OCI-LY3 (cell line): Measurements from ENCODE around the gene SNX33.

Source experiments
- EZH2phosphoT487 ChIP-seq: fragments of 200-600 bp; shearing (Covaris generic); IDR thresholded peaks from 2 replicates; pipeline ENCODE4 v1.6.1; 2018; ENCODE audit warnings: antibody characterized with exemption, mixed run types, low read depth
- TF ChIP-seq, protein P1 (sequence below): fragments of 200-600, 300-600 bp; sonication (generic); IDR thresholded peaks from 2 replicates; pipeline ENCODE4 v1.5.1; 2014; ENCODE audit warnings: antibody characterized with exemption, low read length, low read depth

DNA sequence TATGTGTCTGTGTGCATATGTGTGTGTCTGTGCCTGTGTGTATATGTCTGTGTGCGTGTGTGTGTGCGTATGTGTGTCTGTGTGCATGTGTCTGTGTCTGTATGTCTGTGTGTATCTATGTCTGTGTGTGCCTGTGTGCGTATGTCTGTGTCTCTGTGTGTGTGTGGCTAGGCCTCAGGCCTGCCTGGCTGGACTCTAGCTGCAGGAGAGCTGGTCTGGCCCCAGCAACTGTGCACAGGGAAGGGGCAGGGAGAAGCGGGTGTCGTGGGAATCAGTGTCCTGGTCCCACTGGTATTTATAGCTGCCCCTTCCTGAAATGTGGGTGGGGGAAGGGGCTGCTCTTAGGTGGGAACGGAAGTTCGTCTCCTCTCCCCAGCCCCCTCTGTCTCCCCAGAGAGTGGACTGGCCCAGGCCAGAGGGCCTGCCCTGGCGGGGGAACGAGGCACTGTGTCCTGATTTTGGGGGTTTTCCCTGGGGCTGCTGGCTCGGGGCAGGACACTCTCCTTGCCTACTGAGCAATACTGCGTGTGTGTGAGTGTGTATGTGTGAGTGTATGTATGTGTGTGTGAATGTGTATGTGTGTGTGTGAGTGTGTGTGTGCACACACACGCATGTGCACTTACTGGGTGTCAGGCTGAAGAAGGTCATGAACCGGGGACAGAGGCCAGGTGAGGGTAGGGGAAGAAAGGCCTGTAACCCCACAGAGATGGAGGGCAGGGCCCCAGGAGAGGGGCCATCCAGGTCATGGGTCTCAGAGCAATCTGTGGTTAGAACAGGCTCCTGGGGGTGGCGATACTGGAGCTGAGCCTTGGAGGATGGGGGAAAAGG is 58.4 kb downstream of the SNX33 start:
- TF ChIP-seq, protein P1, sequence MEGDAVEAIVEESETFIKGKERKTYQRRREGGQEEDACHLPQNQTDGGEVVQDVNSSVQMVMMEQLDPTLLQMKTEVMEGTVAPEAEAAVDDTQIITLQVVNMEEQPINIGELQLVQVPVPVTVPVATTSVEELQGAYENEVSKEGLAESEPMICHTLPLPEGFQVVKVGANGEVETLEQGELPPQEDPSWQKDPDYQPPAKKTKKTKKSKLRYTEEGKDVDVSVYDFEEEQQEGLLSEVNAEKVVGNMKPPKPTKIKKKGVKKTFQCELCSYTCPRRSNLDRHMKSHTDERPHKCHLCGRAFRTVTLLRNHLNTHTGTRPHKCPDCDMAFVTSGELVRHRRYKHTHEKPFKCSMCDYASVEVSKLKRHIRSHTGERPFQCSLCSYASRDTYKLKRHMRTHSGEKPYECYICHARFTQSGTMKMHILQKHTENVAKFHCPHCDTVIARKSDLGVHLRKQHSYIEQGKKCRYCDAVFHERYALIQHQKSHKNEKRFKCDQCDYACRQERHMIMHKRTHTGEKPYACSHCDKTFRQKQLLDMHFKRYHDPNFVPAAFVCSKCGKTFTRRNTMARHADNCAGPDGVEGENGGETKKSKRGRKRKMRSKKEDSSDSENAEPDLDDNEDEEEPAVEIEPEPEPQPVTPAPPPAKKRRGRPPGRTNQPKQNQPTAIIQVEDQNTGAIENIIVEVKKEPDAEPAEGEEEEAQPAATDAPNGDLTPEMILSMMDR, result no peak
- no peak for TF ChIP-seq EZH2phosphoT487
